Left ventricle myocardium inferior (tissue), 1 donor: ENCODE data around the gene POU3F1. TPM values are rescaled to one million over a fixed set of nuclear protein-coding genes. Genes with fewer than 3 reads are reported as not detected.

Experiments
- DNase-seq: peaks from one replicate; pipeline ENCODE4 v3.0.0-alpha.2; 2020
- H3K27ac ChIP-seq: fragments of 200-600 bp; replicated peaks from 2 replicates; pipeline ENCODE4 v1.8.0; 2021
- H3K27me3 ChIP-seq: fragments of 200-600 bp; 2 replicates; pipeline ENCODE4 v1.8.0; 2021; ENCODE audit warnings: low read depth
- H3K36me3 ChIP-seq: fragments of 200-600 bp; 2 replicates; pipeline ENCODE4 v1.8.0; 2021
- H3K4me1 ChIP-seq: fragments of 200-600 bp; 2 replicates; pipeline ENCODE4 v1.8.0; 2021
- H3K4me3 ChIP-seq: fragments of 200-600 bp; 2 replicates; pipeline ENCODE4 v1.8.0; 2021; ENCODE audit warnings: mild to moderate bottlenecking, moderate library complexity
- H3K9me3 ChIP-seq: fragments of 200-600 bp; replicated peaks from 2 replicates; pipeline ENCODE4 v1.8.0; 2021
- intact Hi-C: fragments of 100-400 bp; cut with micrococcal nuclease; formaldehyde crosslinking; loops from one replicate; pipeline ENCODE4 v1.11.0; 2022
- total RNA-seq: library from RNA; stranded (reverse); fragmentation: NEBNext Ultra II Directional; extraction: Animal tissue kit (Norgen Biotek cat#: 25700); gene quantifications from one replicate; pipeline ENCODE4 v1.2.1, GENCODE V29; 2021
- TF ChIP-seq, protein P1 (sequence below): fragments of 200-600 bp; IDR thresholded peaks from 2 replicates; pipeline ENCODE4 v1.8.0; 2021; ENCODE audit warnings: antibody characterized with exemption, mild to moderate bottlenecking, borderline replicate concordance
- donor health status: DM: no; HTN: yes; CAD: no; lungs with severe emphysema.

The POU3F1 gene
- total RNA-seq, 1 donor from 2014 or later: 0.11 TPM

GRCh38 chr1:38014724-38015424 lies 31.7 kb downstream of the POU3F1 start:
- DNase-seq: no peak
- Histone ChIP-seq H3K27ac (peak overlapping the region; percentile 95), H3K9me3 (no peaks in the 10 kb centered on the region), H3K27me3 (no peaks in the 10 kb centered on the region), H3K36me3 (peaks cover 36% of the 10 kb centered on the region), H3K4me3 (peak overlapping the region; percentile 85), H3K4me1 (peaks cover 62% of the 10 kb centered on the region)
- intact Hi-C loops: no loop called here
- TF ChIP-seq, protein P1, sequence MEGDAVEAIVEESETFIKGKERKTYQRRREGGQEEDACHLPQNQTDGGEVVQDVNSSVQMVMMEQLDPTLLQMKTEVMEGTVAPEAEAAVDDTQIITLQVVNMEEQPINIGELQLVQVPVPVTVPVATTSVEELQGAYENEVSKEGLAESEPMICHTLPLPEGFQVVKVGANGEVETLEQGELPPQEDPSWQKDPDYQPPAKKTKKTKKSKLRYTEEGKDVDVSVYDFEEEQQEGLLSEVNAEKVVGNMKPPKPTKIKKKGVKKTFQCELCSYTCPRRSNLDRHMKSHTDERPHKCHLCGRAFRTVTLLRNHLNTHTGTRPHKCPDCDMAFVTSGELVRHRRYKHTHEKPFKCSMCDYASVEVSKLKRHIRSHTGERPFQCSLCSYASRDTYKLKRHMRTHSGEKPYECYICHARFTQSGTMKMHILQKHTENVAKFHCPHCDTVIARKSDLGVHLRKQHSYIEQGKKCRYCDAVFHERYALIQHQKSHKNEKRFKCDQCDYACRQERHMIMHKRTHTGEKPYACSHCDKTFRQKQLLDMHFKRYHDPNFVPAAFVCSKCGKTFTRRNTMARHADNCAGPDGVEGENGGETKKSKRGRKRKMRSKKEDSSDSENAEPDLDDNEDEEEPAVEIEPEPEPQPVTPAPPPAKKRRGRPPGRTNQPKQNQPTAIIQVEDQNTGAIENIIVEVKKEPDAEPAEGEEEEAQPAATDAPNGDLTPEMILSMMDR: no peak

DNA sequence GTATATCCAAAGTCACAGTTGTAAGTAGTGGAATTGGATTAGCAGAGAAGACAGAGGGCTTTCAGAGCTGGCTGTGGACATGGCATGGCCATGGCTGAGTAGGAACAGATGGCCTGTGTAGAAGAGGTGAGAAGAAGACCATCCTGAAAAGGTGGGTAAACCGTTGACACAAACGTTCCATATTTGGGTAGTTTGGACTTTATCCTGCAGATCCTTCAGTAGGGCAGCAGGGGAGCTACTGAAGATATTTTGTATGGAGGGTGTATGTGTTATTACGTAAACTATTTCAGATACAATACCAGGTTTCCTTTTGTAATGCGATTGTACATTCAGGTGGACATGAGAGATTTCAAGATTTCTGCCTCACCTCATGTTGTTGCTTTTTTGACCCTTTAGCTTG lies 32.4 kb downstream of the POU3F1 start:
- Histone ChIP-seq H3K9me3 (no peaks in the 10 kb centered on the region), H3K36me3 (peaks cover 29% of the 10 kb centered on the region), H3K4me1 (peaks cover 68% of the 10 kb centered on the region), H3K27me3 (no peaks in the 10 kb centered on the region), H3K27ac (peak overlapping the region; percentile 95), H3K4me3 (peak overlapping the region; percentile 85)
- TF ChIP-seq, protein P1: no peak
- intact Hi-C loops: no loop called here
- no peak for DNase-seq

GRCh38 chr1:38013227-38013622 lies 33.4 kb downstream of the POU3F1 start:
- Histone ChIP-seq H3K36me3 (peaks cover 20% of the 10 kb centered on the region), H3K4me3 (peak overlapping the region; percentile 85), H3K4me1 (peaks cover 66% of the 10 kb centered on the region), H3K9me3 (no peaks in the 10 kb centered on the region), H3K27ac (peak overlapping the region; percentile 95), H3K27me3 (no peaks in the 10 kb centered on the region)
- TF ChIP-seq, protein P1: no peak
- DNase-seq: no peak
- intact Hi-C loops: no loop called here

GRCh38 chr1:38012363-38013226 lies 34.0 kb downstream of the POU3F1 start, which contains the start of gene UTP11:
TSS of gene UTP11 (plus strand) at chr1:38012734. CDS start at chr1:38012803, 69 bp downstream.
- Histone ChIP-seq H3K9me3 (no peaks in the 10 kb centered on the region), H3K36me3 (peaks cover 13% of the 10 kb centered on the region), H3K27me3 (no peaks in the 10 kb centered on the region), H3K4me3 (peak within 1 kb of the TSS; percentile 85), H3K27ac (peak within 1 kb of the TSS; percentile 95), H3K4me1 (peaks cover 60% of the 10 kb centered on the region)
- peak; percentile 89 for DNase-seq
- intact Hi-C loops: no loop called here
- TF ChIP-seq, protein P1: no peak

DNA sequence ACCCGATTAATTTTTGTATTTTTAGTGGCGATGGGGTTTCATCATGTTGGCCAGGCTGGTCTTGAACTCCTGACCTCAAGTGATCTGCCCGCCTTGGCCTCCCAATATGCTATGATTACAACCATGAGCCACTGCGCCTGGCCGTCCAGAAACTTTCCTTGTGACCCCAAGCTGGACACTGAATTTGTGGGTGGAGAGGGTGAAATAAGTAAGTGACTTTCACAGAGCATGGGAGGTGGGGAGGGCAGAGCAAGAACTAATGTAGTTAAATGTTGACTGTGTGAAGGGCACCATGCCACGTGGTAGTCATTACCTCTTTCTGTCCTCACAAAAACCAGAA lies 36.8 kb downstream of the POU3F1 start:
- peaks cover 45% of the 10 kb centered on the region for H3K4me1 ChIP-seq
- no peaks in the 10 kb centered on the region for H3K36me3 ChIP-seq
- peak overlapping the region; percentile 67 for H3K27ac ChIP-seq
- H3K9me3 ChIP-seq: no peaks in the 10 kb centered on the region
- H3K27me3 ChIP-seq: no peaks in the 10 kb centered on the region
- TF ChIP-seq, protein P1: no peak
- DNase-seq: no peak
- no peak overlapping the region for H3K4me3 ChIP-seq
- intact Hi-C loops: no loop called here
